ENCODE measurements around the gene LCN10.

- TF ChIP-seq SUPT20H (IDR thresholded peaks at IDR 0.05; ENCODE audit: borderline replicate concordance, control insufficient read depth, low read depth, low read length) (no peak), POLR2AphosphoS5 (IDR thresholded peaks at IDR 0.05; ENCODE audit: low read length) (no peak), CTCF (IDR thresholded peaks at IDR 0.05 in 2 of 3, conservative IDR thresholded peaks at IDR 0.05 in 1 of 3; ENCODE audit: control insufficient read depth in 2 of 3, extremely low read depth in 1 of 3, insufficient read depth in 1 of 3, low read depth in 3 of 3, low read length in 3 of 3) (no peak), RFX5 (IDR thresholded peaks at IDR 0.05; ENCODE audit: low read depth, low read length) (no peak), SMC3 (IDR thresholded peaks at IDR 0.05; ENCODE audit: borderline replicate concordance, low read length) (no peak)
Measured at GRCh38 chr9:136728548-136729123, 14.1 kb downstream of the LCN10 start.

Measured in GM12878 (cell line).